ENCODE results near the gene ST6GALNAC6.

DNA sequence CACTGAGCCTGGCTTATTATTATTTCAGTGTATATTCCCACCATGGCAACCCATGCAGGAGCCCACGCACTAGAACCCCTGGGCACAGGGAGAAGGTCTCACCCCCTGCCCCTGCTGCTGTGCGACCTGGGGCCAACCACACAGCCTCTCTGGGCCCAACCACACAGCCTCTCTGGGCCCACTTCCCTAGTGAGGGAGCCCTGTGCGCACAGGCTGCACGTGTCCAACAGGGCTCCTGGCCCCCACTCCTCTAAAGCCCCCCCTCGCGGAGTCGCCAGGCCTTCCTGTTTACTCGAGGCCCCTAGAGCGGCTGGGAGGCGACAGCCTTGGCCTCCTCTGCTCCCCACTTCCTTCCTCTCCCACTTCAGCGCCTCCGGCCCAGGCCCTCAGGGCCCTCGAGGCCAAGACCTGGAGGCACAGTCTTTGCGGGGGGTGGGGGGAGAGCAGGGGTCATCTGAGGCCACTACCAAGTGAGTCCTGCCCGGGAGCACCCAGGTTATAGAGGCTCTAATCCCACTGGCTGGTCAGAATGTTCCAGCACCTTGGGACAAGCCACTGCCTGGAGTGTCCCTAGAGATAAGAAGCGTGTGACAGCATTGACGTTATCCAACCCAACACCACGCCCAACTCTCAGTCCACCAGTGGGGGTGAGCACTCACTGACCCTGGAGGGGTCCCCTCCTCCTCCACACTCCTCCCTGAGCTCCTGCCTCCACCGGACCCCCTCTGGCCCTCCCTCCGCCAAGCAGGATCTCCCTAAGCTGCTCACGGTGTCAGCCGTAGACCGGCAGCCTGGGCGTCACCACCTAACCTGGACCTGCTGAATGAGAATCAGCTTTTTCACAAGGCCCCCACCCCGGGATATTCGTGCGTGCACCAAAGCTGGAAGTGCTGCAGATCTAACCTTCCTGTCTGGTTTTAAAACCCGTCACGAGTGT is 37.1 kb downstream of the ST6GALNAC6 start:
- TF ChIP-seq GATA2 (IDR thresholded peaks at IDR 0.05; ENCODE audit: low read depth, low read length) (no peak), GATA3 (IDR thresholded peaks at IDR 0.05; ENCODE audit: low read depth, low read length) (no peak)
